Skeletal muscle tissue (tissue), 1 donor: ENCODE measurements around the gene BORCS5. TPM values are rescaled to one million over a fixed set of nuclear protein-coding genes. Genes with fewer than 3 reads are reported as not detected.

Source experiments
- total RNA-seq: library from RNA; depleted of rRNA; stranded (reverse); fragments of >200 nt; gene quantifications from one replicate; pipeline ENCODE4 v1.2.3, GENCODE V29; 2014

Gene BORCS5
- total RNA-seq, 1 donor from 2014 or later, result 19.3 TPM

Other genes with a start within 250 kb of the BORCS5 start
- 44.4 TPM for gene LRP6, start 90.0 kb upstream of the BORCS5 start, total RNA-seq
- gene MANSC1, start 6.8 kb upstream of the BORCS5 start, total RNA-seq, result 1.6 TPM
- 20.4 TPM for gene DUSP16, start 205.8 kb downstream of the BORCS5 start, total RNA-seq